Hematopoietic multipotent progenitor cell treated with erythropoietin and hydrocortisone succinate and interleukin-3 and kit ligand, for 4 days (in vitro differentiated cells): ENCODE measurements around the gene IFI27.

Source experiments
- DNase-seq: peaks from one replicate; pipeline ENCODE4 v3.0.0-alpha.2; 2015

Gene IFI27

DNA sequence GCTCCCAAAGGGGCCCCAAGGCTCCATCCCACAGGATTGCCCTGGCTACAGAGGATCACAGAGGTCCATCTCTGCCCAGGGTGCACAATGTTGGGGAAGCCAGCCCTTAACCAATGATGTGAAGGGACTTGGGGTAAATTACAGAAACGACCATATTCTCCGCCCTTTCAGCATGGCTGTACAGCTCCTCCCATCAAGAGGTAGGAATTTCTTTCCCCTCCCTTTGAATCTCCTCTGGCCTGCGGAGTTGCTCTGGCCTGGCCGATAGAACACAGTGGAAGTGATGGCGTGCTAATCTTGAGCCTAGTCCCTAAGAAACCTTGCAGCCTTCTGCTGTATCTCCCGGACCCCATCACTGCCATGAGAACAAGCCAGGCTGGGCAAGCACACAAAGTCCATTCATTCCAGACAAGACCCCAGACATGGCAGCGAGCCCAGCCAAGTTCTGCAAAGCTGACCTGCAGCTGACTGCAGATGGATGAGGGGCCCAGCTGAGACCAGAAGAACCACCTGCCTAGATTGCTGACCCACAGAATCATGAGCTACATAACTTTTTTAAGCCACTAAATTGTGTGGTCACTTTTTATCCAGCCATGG is 6.9 kb upstream of the IFI27 start:
- DNase-seq = no peak

DNA sequence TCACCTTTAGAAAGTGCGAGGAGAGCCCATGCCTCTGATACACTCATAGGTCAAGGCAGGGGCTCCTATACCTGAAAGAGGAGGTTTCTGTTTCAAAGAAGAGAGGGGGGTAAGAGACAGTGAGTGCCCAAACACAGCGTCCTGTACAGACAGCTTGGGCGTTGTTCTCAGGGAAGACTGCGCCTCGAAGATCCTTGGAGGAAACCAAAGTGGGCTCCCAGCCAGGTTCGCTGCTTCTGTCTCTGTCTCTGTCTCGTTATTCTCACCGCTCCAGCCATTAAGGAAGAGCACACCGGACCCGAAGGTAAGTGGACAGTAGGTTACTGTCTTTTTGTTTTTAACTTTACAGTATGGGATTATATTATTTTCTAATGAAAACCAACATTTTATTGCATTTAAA is 5.8 kb upstream of the IFI27 start:
- no peak for DNase-seq

DNA sequence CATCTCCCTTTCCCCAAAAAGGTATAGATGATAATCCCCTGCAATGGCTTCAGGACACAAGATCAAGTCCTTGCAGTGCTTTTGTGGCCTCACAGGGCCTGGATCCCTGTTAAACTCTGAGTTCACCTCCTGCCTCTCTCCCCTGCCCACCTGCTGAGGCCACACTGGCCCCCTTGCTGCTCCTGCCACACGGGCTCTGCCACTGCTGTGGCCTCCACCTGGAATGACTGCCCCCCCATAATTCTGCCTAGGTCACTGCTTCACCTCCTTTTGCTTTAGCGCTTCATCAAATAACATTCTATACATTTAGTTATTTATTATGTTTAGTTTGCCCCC is 653 bp upstream of the IFI27 start:
- DNase-seq = no peak

DNA sequence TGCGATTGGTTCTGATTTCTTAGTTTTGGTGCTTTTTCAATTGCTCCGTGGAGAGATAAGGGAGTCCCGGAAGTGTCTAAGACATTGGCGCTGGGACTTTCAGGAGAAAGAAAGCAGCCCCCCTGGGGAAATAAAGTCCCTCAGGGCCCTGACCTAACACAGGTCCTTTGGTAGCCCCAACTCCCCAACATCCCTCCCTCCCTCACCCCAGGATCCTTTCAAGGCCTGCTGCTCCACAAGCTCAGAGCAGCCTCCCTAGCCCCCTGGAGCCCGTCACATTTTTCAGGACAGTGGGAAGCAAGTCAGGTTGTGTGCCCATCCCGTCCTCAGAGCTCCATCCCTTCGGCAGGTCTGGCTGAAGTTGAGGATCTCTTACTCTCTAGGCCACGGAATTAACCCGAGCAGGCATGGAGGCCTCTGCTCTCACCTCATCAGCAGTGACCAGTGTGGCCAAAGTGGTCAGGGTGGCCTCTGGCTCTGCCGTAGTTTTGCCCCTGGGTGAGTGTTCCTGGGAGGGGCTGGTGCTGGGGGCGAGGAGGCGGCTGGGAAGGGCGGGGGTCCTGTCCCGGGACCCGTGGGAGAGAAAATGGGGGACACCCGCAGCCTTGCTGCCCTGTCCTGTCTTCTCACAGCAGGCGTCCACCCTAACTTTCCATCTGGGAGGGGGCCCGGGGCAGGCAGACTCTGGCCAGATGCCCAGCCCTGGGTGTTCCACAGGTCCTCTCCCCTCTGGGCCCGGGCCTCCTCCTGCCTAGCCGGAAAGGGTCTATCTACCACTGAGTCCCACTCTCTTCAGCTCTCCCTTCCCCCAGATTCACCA is 950 bp downstream of the IFI27 start:
- no peak for DNase-seq

DNA sequence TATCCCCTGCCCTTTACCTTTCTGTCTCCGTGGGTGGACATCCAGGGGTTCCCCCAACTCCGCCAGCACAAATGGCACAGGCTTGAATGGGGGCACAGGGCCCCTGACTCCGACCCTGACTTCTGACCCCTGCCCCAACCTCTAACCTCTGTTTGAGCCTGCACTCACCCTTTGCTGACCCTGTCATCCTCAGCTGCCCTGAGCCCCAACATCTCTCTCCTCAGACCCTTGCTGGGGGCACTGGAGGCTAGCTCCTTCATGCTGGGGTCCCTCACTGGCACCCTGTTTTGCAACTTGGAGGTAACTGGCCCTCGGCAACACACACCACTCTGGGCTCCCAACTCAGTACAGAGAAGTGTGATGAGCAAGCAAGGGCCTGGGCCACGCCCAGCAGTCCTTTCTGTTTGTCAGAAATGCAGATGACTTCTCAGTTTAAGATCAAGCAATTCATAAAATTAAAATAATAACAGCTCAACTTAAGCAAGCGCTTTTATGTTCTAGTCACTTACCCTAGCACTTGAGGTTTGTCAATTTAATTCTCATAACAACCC is 2.1 kb downstream of the IFI27 start:
- no peak for DNase-seq

DNA sequence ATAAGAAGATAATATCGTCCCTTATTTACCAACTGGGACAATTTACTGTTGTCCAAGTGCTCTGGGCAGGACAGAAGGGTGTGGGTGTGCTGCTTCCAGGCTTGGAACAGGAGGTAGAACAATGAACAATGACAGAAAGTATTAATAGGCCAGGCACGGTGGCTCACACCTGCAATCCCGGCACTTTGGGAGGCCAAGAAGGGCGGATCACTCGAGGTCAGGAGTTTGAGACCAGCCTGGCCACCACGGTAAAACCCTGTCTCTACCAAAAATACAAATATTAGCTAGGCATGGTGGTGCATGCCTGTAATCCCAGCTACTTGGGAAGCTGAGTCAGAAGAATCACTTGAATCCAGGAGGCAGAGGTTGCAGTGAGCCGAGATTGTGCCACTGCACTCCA is 2.5 kb downstream of the IFI27 start:
- DNase-seq = no peak

DNA sequence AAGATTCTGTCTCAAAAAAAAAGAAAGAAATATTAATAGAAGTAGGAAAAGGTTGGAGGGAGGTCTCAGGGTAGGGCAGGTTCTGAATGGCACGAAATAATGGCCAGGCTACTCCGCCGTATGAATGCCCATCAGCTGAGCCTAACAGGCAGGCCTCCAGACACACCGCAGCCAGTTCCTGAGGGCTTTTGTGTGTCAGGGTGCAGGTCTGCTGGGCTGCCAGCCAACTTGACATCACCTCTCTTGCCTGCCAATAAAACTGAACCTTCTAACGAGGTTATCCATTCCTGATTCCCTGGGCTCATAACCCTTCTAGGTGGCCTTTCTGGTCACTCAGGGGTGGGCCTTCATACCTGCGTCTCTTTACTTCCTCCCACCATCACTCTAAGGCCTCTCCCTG is 3.0 kb downstream of the IFI27 start:
- DNase-seq = no peak

DNA sequence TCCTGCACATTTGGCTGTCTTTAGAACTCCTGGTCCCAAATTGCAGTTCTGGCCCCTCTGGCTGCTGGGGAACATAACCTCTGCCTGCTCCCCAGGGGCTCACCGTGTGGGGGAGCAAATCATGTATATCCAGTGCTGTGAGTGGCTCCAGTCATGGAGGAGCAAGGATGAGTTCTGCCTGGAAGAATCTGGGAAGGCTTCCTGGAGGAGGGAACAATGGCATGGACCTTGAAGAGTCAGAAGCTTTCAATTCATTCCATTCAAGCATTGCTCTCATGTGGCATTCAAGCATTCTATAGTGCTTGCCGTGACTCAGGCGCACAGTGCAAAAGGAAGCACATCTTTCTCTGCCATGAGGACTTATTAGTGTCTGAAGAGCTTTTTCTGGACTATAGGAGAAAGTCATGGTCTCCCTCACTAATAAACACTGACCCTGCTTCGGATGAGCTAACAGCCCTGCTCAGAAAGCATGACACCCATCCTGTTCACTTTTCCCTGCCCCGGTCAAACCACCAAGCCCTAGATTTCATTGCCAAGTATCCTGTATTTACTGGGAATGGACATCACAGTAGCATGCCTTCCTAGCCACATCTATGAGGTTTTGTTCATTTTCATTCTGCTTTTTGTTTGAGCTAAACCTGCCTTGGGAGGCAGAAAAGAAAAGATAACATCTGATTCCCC is 3.5 kb downstream of the IFI27 start:
- DNase-seq = no peak

DNA sequence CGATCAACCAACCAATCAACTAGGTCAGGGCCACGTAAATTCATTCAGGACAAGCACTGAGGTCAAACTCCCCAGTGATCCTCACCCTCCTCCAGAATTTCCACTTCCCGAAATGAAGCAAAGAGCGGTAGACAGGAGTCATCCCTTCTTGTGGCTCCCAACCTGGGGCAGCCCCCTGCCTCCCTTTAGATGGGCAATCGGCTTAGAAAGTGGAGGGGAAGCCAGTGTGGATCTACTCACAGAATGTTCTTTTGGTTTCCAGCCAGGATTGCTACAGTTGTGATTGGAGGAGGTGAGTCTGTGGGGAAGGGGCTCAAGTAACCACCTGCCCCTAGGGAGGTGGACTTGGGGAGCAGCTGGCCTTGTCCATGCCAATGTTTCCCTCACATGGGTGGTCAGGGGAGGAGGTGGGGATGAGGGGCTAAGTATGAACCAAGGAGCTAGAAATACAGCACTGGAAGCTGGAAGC is 4.1 kb downstream of the IFI27 start:
- DNase-seq = no peak

DNA sequence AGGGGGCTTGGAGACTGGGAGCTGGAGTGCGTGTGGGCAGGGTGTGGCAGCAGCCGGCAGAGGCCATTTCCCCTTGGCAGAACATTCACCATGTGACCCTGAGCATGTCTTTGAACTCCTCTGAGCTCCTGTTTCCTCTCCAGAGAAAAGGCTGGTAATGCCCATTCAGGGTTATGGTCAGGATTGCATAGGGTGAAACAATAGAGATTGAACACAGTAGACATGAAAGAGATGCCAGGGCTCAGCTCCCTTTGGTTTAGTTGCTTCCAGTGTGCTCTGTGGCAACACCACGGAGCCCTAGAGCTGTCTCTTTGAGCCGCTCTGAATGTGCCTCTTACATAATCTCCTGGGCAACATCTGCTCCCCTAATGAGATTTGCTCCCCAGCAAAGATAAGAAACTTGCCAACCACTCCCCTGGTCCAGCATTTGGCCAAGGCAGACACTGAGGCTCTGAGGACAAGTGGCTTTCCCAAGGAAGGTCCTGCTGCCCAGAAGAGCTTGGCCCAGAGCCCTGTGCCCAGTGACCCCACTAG is 4.6 kb downstream of the IFI27 start:
- DNase-seq = peak; percentile 75

DNA sequence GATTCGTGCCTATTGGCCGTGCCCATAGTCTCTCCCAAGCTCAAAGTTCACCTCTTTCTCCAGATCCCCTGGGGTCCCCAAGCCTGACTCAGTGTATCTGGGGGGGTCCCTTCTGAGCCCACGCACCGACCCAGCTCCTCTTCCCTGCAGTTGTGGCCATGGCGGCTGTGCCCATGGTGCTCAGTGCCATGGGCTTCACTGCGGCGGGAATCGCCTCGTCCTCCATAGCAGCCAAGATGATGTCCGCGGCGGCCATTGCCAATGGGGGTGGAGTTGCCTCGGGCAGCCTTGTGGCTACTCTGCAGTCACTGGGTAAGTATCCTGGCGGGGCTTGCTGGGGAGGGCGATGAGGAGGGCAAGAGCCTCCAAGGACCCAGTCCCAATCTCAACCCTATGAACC is 5.1 kb downstream of the IFI27 start:
- no peak for DNase-seq

DNA sequence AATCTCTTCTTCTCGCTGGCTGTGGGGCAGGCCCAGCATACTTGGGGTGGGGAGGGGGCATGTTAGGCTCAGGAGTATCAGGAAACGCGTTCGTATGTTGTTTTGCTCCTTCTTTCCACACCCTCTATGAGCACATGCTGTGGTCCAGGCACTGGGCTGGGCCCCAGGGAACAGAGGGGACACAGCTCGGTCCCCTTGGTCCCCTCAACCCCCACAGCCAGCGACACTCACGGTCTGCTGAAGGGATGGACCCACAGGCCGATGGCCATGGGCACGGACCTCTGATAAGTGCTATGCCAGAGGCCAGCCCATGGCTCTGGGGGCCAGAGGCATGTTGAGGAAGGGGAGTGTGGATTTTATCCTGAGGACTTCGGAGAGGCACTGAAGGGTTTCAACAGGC is 6.2 kb downstream of the IFI27 start:
- DNase-seq = no peak

DNA sequence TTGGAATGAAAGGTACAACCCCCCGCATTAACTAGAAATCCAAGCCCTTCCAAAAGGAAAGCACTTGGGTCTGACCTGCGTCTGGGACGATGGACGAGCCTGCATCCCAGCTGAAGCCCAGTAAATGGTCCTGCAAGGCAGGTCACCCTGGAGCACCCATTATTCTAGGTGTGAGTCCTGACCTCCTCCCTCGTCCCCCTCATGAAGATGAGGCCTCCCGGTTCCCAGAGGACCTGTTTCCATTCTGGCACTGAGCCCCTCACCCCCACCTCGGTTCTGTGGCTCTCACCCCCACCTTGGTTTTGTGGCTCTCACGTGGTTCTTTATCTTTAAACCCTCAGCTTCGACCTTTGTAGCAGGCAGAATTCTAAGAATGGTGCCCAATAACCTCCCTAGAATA is 7.3 kb downstream of the IFI27 start:
- DNase-seq = no peak

DNA sequence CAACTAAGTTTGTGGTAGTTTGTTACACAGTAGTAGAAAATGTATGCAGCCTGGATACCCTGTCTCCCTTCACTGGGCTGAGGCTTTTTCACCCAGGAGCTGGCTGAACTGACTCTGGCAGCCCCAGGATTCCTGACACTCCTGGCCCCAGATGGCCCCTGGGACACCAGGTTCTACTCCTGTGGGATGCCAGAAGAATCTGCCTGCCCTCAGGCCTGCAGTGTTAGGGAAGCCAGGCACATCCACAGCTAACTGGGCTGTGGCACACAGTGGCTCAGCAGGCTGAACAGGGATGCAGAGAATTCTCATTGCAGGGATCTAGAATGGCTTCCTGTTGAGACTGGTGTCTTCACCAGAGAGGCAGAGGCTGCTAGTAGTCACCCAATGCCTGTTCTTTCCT is 8.5 kb downstream of the IFI27 start:
- DNase-seq = no peak

DNA sequence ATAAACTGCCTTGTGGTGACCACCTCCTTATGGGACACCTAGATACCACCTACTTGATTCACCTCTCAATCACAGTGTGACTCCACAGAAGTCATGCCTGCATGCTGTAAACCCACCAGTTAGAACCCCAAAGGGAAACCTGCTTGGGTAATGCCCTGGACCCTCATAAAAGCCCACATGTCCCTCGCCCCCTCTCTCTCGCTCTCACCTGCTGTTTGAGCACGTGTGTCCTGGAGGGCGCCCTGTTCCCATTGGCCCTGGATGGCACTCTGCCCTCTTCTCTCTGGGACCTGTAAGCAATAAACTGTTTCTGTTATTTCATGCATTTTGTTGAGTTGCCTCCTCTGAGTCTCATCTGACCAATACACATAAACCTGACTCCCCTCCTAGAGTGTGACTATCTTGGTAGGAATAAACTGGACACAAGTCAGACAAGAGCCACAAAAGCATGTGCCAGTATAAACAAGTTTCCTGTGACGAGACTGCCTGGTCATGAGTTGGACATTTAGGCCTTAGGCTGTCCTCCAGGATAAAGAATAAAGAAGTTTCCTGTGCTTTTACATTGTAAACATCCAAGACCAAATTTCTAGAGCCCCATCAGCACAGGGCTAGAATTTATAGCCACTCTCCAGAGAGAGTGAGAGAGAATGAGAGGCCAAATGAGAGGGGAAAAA is 10.3 kb downstream of the IFI27 start:
- DNase-seq = no peak

DNA sequence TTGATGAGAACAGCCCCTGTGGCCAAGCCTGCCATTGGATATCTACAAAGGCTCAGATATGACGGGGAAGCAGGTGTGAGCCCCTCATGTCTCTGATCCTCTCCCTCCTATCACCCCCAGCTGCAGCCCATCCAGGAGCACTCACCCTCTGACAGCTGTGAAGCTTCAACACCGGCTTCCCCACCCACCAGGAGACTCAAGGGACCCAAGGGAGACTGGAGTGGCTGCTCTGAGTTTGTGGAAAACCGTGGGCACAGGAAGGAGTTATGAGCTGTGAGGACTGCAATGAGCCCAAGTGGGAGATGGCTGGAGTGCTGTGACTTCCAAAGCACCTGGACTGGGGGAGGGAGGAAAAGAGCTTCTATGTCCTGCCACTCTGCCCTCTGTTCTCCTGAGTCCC is 10.9 kb downstream of the IFI27 start:
- DNase-seq = no peak

DNA sequence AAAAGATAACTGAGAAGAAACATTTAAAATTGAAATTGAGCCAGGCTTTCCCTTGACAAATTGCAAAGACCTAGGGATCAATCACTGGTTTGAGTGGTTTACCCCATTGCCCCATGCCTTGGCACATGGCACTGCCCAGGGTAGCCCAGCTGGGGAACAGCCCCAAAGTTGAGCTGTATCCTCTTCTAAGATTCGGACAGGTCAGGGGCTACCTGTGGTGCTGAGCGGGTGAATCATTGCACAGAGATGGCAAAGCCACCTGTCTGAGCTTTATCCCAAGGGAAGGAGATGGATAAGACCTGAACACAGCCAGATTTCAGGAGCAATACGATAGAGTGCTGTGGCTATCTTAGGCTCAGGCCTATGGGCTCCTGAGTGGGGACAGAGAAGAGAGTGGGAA is 11.9 kb downstream of the IFI27 start:
- no peak for DNase-seq

DNA sequence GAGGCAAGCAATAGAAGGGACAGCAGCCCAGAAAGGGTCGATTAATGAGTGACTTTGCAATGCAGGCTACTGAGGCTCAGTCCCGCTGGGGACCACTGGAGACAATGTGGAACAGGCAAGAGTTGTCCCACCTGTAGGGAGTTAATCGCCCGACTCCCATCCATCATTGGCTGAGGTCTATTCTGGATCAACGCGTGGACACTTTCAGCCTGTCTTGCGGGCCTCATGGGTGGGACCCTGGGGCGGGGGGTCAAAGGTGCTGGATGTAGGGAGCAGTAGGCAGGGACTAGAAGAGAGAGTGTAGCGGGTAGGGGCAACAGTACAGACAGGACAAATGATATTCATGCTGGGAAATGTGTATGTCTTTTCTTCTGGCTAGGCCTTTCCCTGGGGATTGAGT is 12.8 kb downstream of the IFI27 start:
- DNase-seq = no peak

DNA sequence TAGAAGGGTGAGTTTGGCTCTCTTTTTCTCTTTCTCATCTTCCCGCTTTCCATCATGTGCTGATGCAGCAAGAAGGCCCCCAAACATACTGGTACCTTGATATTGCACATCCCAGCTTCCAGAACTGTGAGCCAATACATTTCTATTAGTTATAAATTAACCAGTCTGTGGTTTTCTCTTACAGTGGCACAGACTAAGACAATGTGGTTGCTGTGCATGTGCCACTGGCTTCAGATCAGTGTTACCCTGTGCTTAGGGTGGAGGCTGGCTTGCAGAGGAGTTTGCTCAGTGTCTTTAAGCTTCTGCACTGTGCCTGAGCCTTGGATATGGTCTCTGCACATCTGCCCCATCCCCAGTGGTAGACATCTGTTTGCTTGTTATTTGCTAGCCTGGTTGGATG is 13.3 kb downstream of the IFI27 start:
- no peak for DNase-seq

DNA sequence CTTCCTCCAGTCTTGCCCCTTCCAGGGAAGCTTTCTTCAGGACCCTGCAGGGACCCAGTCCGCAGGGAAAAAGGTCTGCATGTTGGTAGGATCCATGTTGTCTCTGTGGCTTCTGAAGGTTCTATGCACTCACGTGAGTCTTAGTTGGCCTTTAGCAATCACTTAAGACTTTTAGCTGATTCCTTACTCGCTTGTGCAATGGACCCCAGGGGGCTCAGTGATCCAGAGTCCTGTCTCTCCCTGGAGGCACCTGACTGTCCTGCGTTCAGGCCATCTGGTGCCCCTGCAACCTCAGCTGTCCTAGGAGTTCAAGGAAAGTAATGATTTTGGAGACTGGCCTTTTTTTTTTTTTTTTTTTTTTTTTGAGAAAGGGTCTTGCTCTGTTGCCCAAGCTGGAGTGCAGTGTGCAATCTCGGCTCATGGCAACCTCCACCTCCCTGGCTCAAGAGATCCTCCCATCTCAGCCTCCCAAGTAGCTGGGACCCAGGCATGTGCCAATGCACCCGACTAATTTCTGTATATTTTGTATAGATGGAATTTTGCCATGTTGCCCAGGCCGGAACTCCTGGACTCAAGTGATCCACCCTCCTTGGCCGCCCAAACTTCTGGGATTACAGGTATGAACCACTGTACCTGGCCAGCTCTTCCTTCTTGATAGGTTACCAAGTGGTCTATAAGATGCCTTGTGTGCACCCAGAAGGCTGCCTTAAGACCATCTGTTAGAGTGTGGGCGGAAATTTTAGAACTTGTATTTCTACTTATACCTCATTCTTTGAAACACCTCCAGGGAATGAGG is 14.2 kb downstream of the IFI27 start:
- no peak for DNase-seq

DNA sequence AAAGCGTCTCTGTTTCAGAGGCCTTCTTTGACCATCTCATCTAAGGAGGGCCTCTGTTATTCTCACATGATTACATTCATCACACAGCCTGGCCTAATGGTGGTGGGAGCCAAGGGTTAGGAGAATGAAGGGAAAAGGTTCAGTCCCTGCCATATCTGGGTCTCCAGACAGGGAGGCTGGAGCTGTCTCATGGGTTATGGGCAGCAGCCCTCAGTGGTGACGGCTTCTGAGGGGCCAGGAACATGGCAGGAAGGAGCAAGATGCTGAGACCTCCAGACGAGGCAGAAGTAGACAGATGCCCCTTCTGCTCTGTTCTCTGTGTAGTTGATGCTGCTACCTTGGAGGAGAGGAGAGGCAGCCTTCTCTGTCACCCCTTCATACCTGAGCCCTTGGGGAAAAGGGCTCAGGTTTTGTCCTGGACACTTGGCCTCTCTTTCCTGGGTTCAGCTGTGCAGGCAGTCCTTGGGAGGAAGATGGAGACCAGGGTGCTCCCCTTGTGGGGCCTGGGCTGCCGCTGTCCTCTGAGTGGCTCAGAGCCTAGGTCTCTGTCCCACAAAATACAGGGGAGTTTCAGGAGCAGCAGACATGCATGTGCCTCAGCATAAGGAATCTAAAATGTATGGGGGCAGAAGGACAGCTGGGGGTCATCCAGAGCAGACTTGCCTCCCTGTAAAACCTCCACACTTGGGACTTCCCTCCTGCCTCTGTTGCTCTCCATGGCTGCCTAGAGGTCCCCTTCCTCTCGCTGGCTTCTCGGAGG is 15.3 kb downstream of the IFI27 start:
- DNase-seq = no peak

DNA sequence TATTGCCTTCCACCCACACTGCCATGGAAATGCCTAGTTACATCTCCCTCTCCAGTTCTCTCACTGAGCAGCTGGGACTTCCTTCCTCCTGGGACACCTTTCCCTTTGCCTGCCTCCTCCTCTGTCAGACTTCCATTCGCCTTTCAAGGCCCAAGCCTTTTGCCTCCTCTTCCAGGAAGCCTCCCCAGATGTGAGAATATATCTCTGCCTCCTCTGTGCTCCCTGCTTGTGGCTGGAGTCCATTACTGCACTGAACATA is 15.8 kb downstream of the IFI27 start:
- DNase-seq = no peak
